Fibroblast of pulmonary artery (primary cell): Measurements from ENCODE around the gene DYNLL2.

Experiments used
- DNase-seq: peaks from one replicate; pipeline ENCODE4 v3.0.0-alpha.2; 2010; ENCODE audit warnings: low read depth
- H3K4me3 ChIP-seq: replicated peaks from 2 replicates; pipeline ENCODE4 v1.5.1; 2011; ENCODE audit warnings: low read depth, mild to moderate bottlenecking, control low read depth, low read length, moderate library complexity
- CTCF ChIP-seq: IDR thresholded peaks from 2 replicates; pipeline ENCODE4 v1.5.1; 2011; ENCODE audit warnings: mild to moderate bottlenecking, control low read depth, low read length, inconsistent platforms; ENCODE audit errors: missing control alignments

DYNLL2 gene

DNA sequence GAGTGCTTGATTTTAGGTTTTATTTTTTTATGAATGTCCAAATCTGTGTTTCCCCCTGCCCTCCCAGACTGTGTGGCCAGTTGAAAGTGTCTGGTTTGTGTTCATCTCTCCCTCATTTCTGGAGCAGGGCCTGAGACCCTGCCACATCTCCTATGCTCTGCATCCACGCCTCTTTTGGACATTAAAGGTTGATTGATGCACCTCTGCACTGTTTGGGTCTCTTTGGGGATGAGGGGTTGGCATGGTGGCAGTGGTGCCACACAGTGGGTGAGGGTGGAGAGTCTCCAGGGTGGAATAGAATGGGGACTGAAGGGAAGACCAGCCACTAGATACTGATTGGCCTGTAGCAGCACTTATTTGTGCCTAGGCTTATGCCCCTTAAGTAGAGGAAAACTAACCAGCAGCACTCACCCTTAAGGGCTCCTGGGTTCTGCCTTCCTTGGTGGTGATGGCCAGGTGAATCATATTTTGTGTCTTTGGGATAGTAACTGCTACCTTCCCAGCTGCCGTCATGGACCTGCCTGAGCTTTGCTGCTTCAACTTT, 7.9 kb downstream of the DYNLL2 start:
- no peak overlapping the region for H3K4me3 ChIP-seq
- no peak for DNase-seq
- TF ChIP-seq CTCF, result no peak

- TF ChIP-seq CTCF, result no peak
- no peak for DNase-seq
- H3K4me3 ChIP-seq, result no peak overlapping the region
These were observed 9.0 kb downstream of the DYNLL2 start for GRCh38 chr17:58092101-58092796.

DNA sequence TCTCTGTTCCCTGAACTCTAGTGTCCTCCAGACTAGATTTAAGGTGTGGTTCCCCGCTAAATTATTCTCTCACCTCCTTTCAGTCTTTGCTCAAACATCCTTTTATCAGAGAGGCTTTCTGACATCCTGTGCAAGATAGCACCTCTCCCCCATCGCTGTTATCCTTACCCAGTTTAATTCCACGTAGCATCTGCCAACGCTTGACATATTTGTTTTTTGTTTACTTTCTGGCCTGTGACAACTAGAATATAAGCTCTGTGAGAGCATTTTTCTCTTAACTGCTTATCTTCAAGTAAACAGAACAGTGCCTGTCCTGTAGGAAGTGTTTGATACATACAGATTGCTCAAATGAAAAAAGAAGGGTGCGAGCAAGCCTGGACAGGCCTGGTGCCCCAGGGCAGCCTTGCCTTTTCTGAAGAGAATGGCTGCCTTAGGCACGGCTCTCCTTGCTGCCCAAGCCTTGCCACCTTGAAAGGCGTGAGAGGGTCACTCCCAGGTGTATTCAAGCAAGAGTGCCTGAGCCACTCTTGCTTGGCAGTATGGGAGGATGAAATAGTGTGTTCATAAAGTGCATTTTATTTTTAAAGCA, 9.7 kb downstream of the DYNLL2 start:
- DNase-seq, result no peak
- TF ChIP-seq CTCF, result no peak
- no peak overlapping the region for H3K4me3 ChIP-seq

- no peak for TF ChIP-seq CTCF
- DNase-seq, result no peak
These were observed 10.9 kb downstream of the DYNLL2 start for GRCh38 chr17:58094118-58094517.

DNA sequence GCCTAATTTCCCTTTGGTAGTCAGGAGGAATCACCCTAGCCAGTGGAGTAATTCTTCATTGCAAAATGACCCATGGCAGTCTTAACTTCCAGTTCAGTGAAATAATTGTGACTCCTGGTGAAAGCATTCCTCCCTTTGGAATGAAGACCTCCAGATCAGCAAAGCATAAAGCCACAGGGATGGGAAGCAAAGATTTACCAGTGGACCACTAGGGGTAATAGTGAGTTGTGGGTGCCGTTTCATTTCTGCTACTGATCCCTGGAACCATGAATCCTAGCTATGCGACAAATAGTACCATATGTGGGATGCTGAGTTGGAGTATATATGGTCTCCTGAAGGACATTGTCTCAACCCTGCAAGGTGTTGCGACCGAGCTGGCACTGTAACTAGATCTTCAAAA, 13.7 kb downstream of the DYNLL2 start:
- no peak overlapping the region for H3K4me3 ChIP-seq
- no peak for TF ChIP-seq CTCF
- no peak for DNase-seq

More at GRCh38 chr17:58094118-58094517, 10.9 kb downstream of the DYNLL2 start:
- H3K4me3 ChIP-seq, result no peak overlapping the region

GRCh38 chr17:58097384-58098088, 14.3 kb downstream of the DYNLL2 start:
- H3K4me3 ChIP-seq, result no peak overlapping the region
- no peak for DNase-seq
- no peak for TF ChIP-seq CTCF
